Stimulated activated effector memory CD8-positive, alpha-beta T cell treated with anti-CD3 and anti-CD28 coated beads, Interleukin-12 subunit alpha, Interleukin-12 subunit beta, amount 100 ng/mL, for 72 hours (primary cell): Measurements from ENCODE around the gene UTF1.

ENCODE experiments used
- ATAC-seq: fragments of 150-1000 bp; cut with Tn5 transposase; 2 replicates; pipeline ENCODE4 v1.10.0; 2021
- DNase-seq, 2 donors: peaks; one replicate each; pipeline ENCODE4 v3.0.0; 2021 to 2022; ENCODE audit warnings: low spot score in 2 of 2
- H3K27ac Mint-ChIP-seq: one replicate; pipeline ENCODE4 v1.8.0; 2022; ENCODE audit warnings: mild to moderate bottlenecking, mixed read lengths
- H3K36me3 Mint-ChIP-seq: one replicate; pipeline ENCODE4 v1.8.0; 2022; ENCODE audit warnings: mild to moderate bottlenecking, mixed read lengths
- H3K4me1 Mint-ChIP-seq: one replicate; pipeline ENCODE4 v1.8.0; 2022; ENCODE audit warnings: mixed read lengths
- H3K4me3 Mint-ChIP-seq: one replicate; pipeline ENCODE4 v1.8.0; 2022; ENCODE audit warnings: mild to moderate bottlenecking, mixed read lengths
- H3K9me3 Mint-ChIP-seq: one replicate; pipeline ENCODE4 v1.8.0; 2022; ENCODE audit warnings: mixed read lengths

The UTF1 gene

GRCh38 chr10:133238466-133238804 is 8.4 kb downstream of the UTF1 start:
- Mint-ChIP-seq H3K4me1 (peaks cover 29% of the 10 kb centered on the region), H3K27ac (no peak overlapping the region)

GRCh38 chr10:133239990-133240389 is 10.0 kb downstream of the UTF1 start:
- H3K36me3 Mint-ChIP-seq: no peaks in the 10 kb centered on the region
- no peak for ATAC-seq
- no peak overlapping the region for H3K4me3 Mint-ChIP-seq
- H3K27ac Mint-ChIP-seq: no peak overlapping the region
- DNase-seq: no peak
- peaks cover 30% of the 10 kb centered on the region for H3K4me1 Mint-ChIP-seq
- H3K9me3 Mint-ChIP-seq: no peaks in the 10 kb centered on the region

More at GRCh38 chr10:133238466-133238804, 8.4 kb downstream of the UTF1 start:
- H3K36me3 Mint-ChIP-seq: no peaks in the 10 kb centered on the region
- no peaks in the 10 kb centered on the region for H3K9me3 Mint-ChIP-seq
- no peak overlapping the region for H3K4me3 Mint-ChIP-seq
- ATAC-seq: no peak
- DNase-seq: no peak

GRCh38 chr10:133241501-133242205 is 11.6 kb downstream of the UTF1 start:
- H3K36me3 Mint-ChIP-seq: no peaks in the 10 kb centered on the region
- H3K4me1 Mint-ChIP-seq: peaks cover 30% of the 10 kb centered on the region
- H3K27ac Mint-ChIP-seq: peak overlapping the region; percentile 29
- ATAC-seq (peak; percentile 3), DNase-seq (no peak)
- H3K4me3 Mint-ChIP-seq: peak overlapping the region; percentile 57
- H3K9me3 Mint-ChIP-seq: no peaks in the 10 kb centered on the region

- DNase-seq: no peak
- Mint-ChIP-seq H3K36me3 (no peaks in the 10 kb centered on the region), H3K27ac (no peak overlapping the region), H3K9me3 (no peaks in the 10 kb centered on the region), H3K4me1 (peaks cover 36% of the 10 kb centered on the region), H3K4me3 (peak overlapping the region; percentile 57)
- no peak for ATAC-seq
Measured at GRCh38 chr10:133242611-133243356, 12.8 kb downstream of the UTF1 start.

GRCh38 chr10:133243593-133243992 is 13.6 kb downstream of the UTF1 start:
- H3K4me1 Mint-ChIP-seq: peaks cover 36% of the 10 kb centered on the region
- ATAC-seq: no peak
- no peak overlapping the region for H3K4me3 Mint-ChIP-seq
- H3K9me3 Mint-ChIP-seq: no peaks in the 10 kb centered on the region
- DNase-seq: no peak
- H3K27ac Mint-ChIP-seq: no peak overlapping the region
- H3K36me3 Mint-ChIP-seq: no peaks in the 10 kb centered on the region

- Mint-ChIP-seq H3K9me3 (no peaks in the 10 kb centered on the region), H3K4me3 (no peak overlapping the region), H3K36me3 (no peaks in the 10 kb centered on the region), H3K27ac (no peak overlapping the region), H3K4me1 (peaks cover 41% of the 10 kb centered on the region)
- ATAC-seq (no peak), DNase-seq (no peak)
Measured at GRCh38 chr10:133245439-133246235, 15.6 kb downstream of the UTF1 start.

GRCh38 chr10:133246236-133246626 is 16.2 kb downstream of the UTF1 start:
- H3K27ac Mint-ChIP-seq: no peak overlapping the region
- peaks cover 35% of the 10 kb centered on the region for H3K4me1 Mint-ChIP-seq
- ATAC-seq (no peak), DNase-seq (no peak)
- H3K4me3 Mint-ChIP-seq: no peak overlapping the region
- H3K36me3 Mint-ChIP-seq: no peaks in the 10 kb centered on the region
- H3K9me3 Mint-ChIP-seq: no peaks in the 10 kb centered on the region

GRCh38 chr10:133247681-133248333 is 17.8 kb downstream of the UTF1 start:
- no peak for DNase-seq
- no peak for ATAC-seq
- H3K4me3 Mint-ChIP-seq: no peak overlapping the region
- H3K9me3 Mint-ChIP-seq: no peaks in the 10 kb centered on the region
- peaks cover 20% of the 10 kb centered on the region for H3K4me1 Mint-ChIP-seq
- no peak overlapping the region for H3K27ac Mint-ChIP-seq
- no peaks in the 10 kb centered on the region for H3K36me3 Mint-ChIP-seq

GRCh38 chr10:133248334-133248715 is 18.3 kb downstream of the UTF1 start:
- H3K9me3 Mint-ChIP-seq: no peaks in the 10 kb centered on the region
- ATAC-seq (no peak), DNase-seq (no peak)
- H3K36me3 Mint-ChIP-seq: no peaks in the 10 kb centered on the region
- no peak overlapping the region for H3K4me3 Mint-ChIP-seq
- H3K4me1 Mint-ChIP-seq: peaks cover 15% of the 10 kb centered on the region
- H3K27ac Mint-ChIP-seq: no peak overlapping the region

GRCh38 chr10:133249094-133249780 is 19.2 kb downstream of the UTF1 start:
- Mint-ChIP-seq H3K9me3 (no peaks in the 10 kb centered on the region), H3K27ac (no peak overlapping the region), H3K4me1 (peaks cover 13% of the 10 kb centered on the region), H3K4me3 (no peak overlapping the region), H3K36me3 (no peaks in the 10 kb centered on the region)
- ATAC-seq (no peak), DNase-seq (no peak)

- peak overlapping the region; percentile 4 for H3K27ac Mint-ChIP-seq
- H3K9me3 Mint-ChIP-seq: no peaks in the 10 kb centered on the region
Measured at GRCh38 chr10:133249975-133250754, 20.1 kb downstream of the UTF1 start.

GRCh38 chr10:133251388-133252222 is 21.6 kb downstream of the UTF1 start:
- DNase-seq (no peak), ATAC-seq (no peak)
- H3K36me3 Mint-ChIP-seq: no peaks in the 10 kb centered on the region
- no peak overlapping the region for H3K4me3 Mint-ChIP-seq
- H3K9me3 Mint-ChIP-seq: no peaks in the 10 kb centered on the region
- no peak overlapping the region for H3K27ac Mint-ChIP-seq
- H3K4me1 Mint-ChIP-seq: peaks cover 13% of the 10 kb centered on the region

More at GRCh38 chr10:133249975-133250754, 20.1 kb downstream of the UTF1 start:
- H3K4me3 Mint-ChIP-seq: no peak overlapping the region
- H3K36me3 Mint-ChIP-seq: no peaks in the 10 kb centered on the region
- no peak for DNase-seq
- peaks cover 13% of the 10 kb centered on the region for H3K4me1 Mint-ChIP-seq
- no peak for ATAC-seq

GRCh38 chr10:133252223-133252552 is 22.2 kb downstream of the UTF1 start:
- Mint-ChIP-seq H3K27ac (no peak overlapping the region), H3K4me3 (no peak overlapping the region), H3K4me1 (peaks cover 9% of the 10 kb centered on the region), H3K9me3 (no peaks in the 10 kb centered on the region), H3K36me3 (no peaks in the 10 kb centered on the region)
- ATAC-seq: no peak
- no peak for DNase-seq
